BE2C (cell line): ENCODE data around the gene GPRIN3.
"Not testable (repeated sequence)": the region's sequence is repeated elsewhere in the genome, so short reads cannot be mapped to it uniquely, and the experiment has no call there.

Experiments
- DNase-seq: peaks from one replicate; pipeline ENCODE4 v3.0.0-alpha.2; 2020
- H3K27me3 ChIP-seq: fragments of 250-450 bp; sonication (Bioruptor Pico); 2 replicates; pipeline ENCODE4 v1.5.1; 2020; ENCODE audit warnings: mild to moderate bottlenecking
- H3K36me3 ChIP-seq: fragments of 250-450 bp; sonication (Bioruptor Pico); 2 replicates; pipeline ENCODE4 v1.5.1; 2020; ENCODE audit warnings: mild to moderate bottlenecking
- H3K4me1 ChIP-seq: fragments of 250-450 bp; sonication (Bioruptor Pico); 2 replicates; pipeline ENCODE4 v1.5.1; 2020
- H3K4me3 ChIP-seq: 2 replicates; pipeline ENCODE4 v1.5.1; 2011; ENCODE audit warnings: low read depth, low read length
- H3K9me3 ChIP-seq: fragments of 250-450 bp; sonication (Bioruptor Pico); 2 replicates; pipeline ENCODE4 v1.5.1; 2020
- CTCF ChIP-seq: IDR thresholded peaks from 2 replicates; pipeline ENCODE4 v1.5.1; 2012; ENCODE audit warnings: mild to moderate bottlenecking, low read depth, low read length

GPRIN3 gene

GRCh38 chr4:89203902-89204301, 103.7 kb downstream of the GPRIN3 start:
- Histone ChIP-seq H3K9me3 (no peaks in the 10 kb centered on the region), H3K4me1 (no peaks in the 10 kb centered on the region), H3K36me3 (no peaks in the 10 kb centered on the region), H3K27me3 (no peaks in the 10 kb centered on the region; the same call in 1 of the 2 replicates), H3K4me3 (no peak overlapping the region)
- no peak for DNase-seq
- no peak for TF ChIP-seq CTCF

GRCh38 chr4:89199394-89199793, 108.2 kb downstream of the GPRIN3 start:
- H3K36me3 ChIP-seq, DNase-seq, H3K4me1 ChIP-seq, H3K27me3 ChIP-seq, H3K9me3 ChIP-seq, H3K4me3 ChIP-seq: not testable (repeated sequence)

GRCh38 chr4:89197920-89198319, 109.7 kb downstream of the GPRIN3 start:
- no peak for DNase-seq
- Histone ChIP-seq H3K9me3 (no peaks in the 10 kb centered on the region), H3K36me3 (no peaks in the 10 kb centered on the region), H3K4me1 (no peaks in the 10 kb centered on the region), H3K4me3 (no peak overlapping the region), H3K27me3 (no peaks in the 10 kb centered on the region)
- TF ChIP-seq CTCF = no peak

GRCh38 chr4:89196745-89197144, 110.9 kb downstream of the GPRIN3 start:
- no peak for TF ChIP-seq CTCF
- Histone ChIP-seq H3K27me3 (no peaks in the 10 kb centered on the region), H3K4me3 (no peak overlapping the region), H3K36me3 (no peaks in the 10 kb centered on the region), H3K4me1 (no peaks in the 10 kb centered on the region), H3K9me3 (no peaks in the 10 kb centered on the region)
- no peak for DNase-seq

GRCh38 chr4:89196056-89196674, 111.4 kb downstream of the GPRIN3 start:
- no peaks in the 10 kb centered on the region for H3K4me1 ChIP-seq
- H3K27me3 ChIP-seq = no peaks in the 10 kb centered on the region
- no peak for DNase-seq
- H3K9me3 ChIP-seq = no peaks in the 10 kb centered on the region
- no peak for TF ChIP-seq CTCF
- H3K4me3 ChIP-seq = no peak overlapping the region
- no peaks in the 10 kb centered on the region for H3K36me3 ChIP-seq

GRCh38 chr4:89193843-89194242, 113.8 kb downstream of the GPRIN3 start:
- no peak for TF ChIP-seq CTCF
- Histone ChIP-seq H3K4me1 (no peaks in the 10 kb centered on the region), H3K4me3 (no peak overlapping the region), H3K9me3 (no peaks in the 10 kb centered on the region), H3K36me3 (no peaks in the 10 kb centered on the region), H3K27me3 (no peaks in the 10 kb centered on the region)
- DNase-seq = no peak
